PFSK-1 (cell line): ENCODE measurements around the gene AKAP6.

ENCODE experiments used
- FOXP2 ChIP-seq: optimal IDR thresholded peaks from 2 replicates; pipeline ENCODE3; 2011; ENCODE audit warnings: borderline replicate concordance, control low read depth, inconsistent platforms; ENCODE audit not compliant: insufficient read depth; ENCODE audit errors: extremely low read length, extremely low read depth
- POLR2AphosphoS5 ChIP-seq: IDR thresholded peaks from 2 replicates; pipeline ENCODE4 v1.6.1; 2012; ENCODE audit warnings: low read depth, mild to moderate bottlenecking, control low read depth, low read length, moderate library complexity
- SIN3A ChIP-seq: IDR thresholded peaks from 2 replicates; pipeline ENCODE4 v1.6.1; 2012; ENCODE audit warnings: mild to moderate bottlenecking, low read length, moderate library complexity, borderline replicate concordance; ENCODE audit not compliant: insufficient read depth
- TAF1 ChIP-seq: IDR thresholded peaks from 2 replicates; pipeline ENCODE4 v1.6.1; 2012; ENCODE audit warnings: low read length, control low read depth, borderline replicate concordance; ENCODE audit not compliant: insufficient read depth
- TF ChIP-seq, protein P1 (sequence below), 2 experiments: IDR thresholded peaks; 2 replicates each; pipeline versions ENCODE4 v1.6.1 to v1.8.0; 2011 to 2012; ENCODE audit warnings: low read depth in 2 of 2, low read length in 2 of 2, control low read depth in 1 of 2, inconsistent platforms in 1 of 2, mild to moderate bottlenecking in 1 of 2, moderate library complexity in 1 of 2; ENCODE audit not compliant: insufficient read depth in 1 of 2

The AKAP6 gene

DNA sequence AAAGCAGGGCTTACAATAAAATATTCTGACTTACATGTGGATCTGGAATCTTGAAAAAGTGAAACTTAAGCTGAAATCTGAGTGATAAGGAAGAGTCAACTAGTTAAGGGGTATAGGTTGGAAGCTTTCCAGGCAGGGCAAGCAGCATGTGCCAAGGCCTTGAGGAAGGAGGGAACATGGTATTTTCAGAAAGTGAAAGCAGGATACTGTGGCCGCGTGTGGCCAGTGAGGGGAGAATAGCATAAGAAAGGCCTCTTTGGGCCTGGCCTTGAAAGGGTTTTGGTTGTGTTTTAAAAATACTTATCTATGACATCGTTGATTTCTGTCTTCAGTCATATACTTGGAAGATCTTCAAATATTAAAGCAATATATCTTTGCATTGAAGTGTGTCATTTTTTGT lies 213.4 kb downstream of the AKAP6 start:
- TF ChIP-seq SIN3A (no peak), FOXP2 (no peak), TAF1 (no peak), POLR2AphosphoS5 (no peak)
- TF ChIP-seq, protein P1, sequence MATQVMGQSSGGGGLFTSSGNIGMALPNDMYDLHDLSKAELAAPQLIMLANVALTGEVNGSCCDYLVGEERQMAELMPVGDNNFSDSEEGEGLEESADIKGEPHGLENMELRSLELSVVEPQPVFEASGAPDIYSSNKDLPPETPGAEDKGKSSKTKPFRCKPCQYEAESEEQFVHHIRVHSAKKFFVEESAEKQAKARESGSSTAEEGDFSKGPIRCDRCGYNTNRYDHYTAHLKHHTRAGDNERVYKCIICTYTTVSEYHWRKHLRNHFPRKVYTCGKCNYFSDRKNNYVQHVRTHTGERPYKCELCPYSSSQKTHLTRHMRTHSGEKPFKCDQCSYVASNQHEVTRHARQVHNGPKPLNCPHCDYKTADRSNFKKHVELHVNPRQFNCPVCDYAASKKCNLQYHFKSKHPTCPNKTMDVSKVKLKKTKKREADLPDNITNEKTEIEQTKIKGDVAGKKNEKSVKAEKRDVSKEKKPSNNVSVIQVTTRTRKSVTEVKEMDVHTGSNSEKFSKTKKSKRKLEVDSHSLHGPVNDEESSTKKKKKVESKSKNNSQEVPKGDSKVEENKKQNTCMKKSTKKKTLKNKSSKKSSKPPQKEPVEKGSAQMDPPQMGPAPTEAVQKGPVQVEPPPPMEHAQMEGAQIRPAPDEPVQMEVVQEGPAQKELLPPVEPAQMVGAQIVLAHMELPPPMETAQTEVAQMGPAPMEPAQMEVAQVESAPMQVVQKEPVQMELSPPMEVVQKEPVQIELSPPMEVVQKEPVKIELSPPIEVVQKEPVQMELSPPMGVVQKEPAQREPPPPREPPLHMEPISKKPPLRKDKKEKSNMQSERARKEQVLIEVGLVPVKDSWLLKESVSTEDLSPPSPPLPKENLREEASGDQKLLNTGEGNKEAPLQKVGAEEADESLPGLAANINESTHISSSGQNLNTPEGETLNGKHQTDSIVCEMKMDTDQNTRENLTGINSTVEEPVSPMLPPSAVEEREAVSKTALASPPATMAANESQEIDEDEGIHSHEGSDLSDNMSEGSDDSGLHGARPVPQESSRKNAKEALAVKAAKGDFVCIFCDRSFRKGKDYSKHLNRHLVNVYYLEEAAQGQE (IDR thresholded peaks at IDR 0.05; ENCODE audit: insufficient read depth in 1 of 2, low read depth in 2 of 2, low read length in 2 of 2), result no peak

GRCh38 chr14:32545095-32545494 lies 216.0 kb downstream of the AKAP6 start:
- TF ChIP-seq POLR2AphosphoS5 (no peak), FOXP2 (no peak), SIN3A (no peak), TAF1 (no peak)
- TF ChIP-seq, protein P1 (IDR thresholded peaks at IDR 0.05; ENCODE audit: insufficient read depth in 1 of 2, low read depth in 2 of 2, low read length in 2 of 2), result no peak

- TF ChIP-seq TAF1 (no peak), SIN3A (no peak), POLR2AphosphoS5 (no peak), FOXP2 (no peak)
- TF ChIP-seq, protein P1 (IDR thresholded peaks at IDR 0.05; ENCODE audit: insufficient read depth in 1 of 2, low read depth in 2 of 2, low read length in 2 of 2), result no peak
These were observed 216.6 kb downstream of the AKAP6 start for GRCh38 chr14:32545506-32546210.

GRCh38 chr14:32546246-32546645 lies 217.1 kb downstream of the AKAP6 start:
- TF ChIP-seq POLR2AphosphoS5, result no peak

- TF ChIP-seq FOXP2 (no peak), SIN3A (no peak), TAF1 (no peak), POLR2AphosphoS5 (no peak)
- TF ChIP-seq, protein P1 (IDR thresholded peaks at IDR 0.05; ENCODE audit: insufficient read depth in 1 of 2, low read depth in 2 of 2, low read length in 2 of 2), result no peak
These were observed 223.7 kb downstream of the AKAP6 start for GRCh38 chr14:32552766-32553165.
